Peyer's patch (tissue), 4 donors: ENCODE data around the gene SUV39H1.

Source experiments
- POLR2A ChIP-seq, 2 donors: fragments of 450-650 bp; IDR thresholded peaks; one replicate each; pipeline ENCODE4 v1.5.1; 2017; ENCODE audit warnings: antibody characterized with exemption in 2 of 2, mild to moderate bottlenecking in 2 of 2, moderate library complexity in 2 of 2
- TF ChIP-seq, protein P1 (sequence below), 6 experiments: fragments of 450-650 bp in 4 of 6; fragments of 200-600 bp in 2 of 6; sonication (generic) in 1 of 6; IDR thresholded peaks; one replicate each; pipeline ENCODE4 v1.5.1; 2017 to 2019; ENCODE audit warnings: antibody characterized with exemption in 6 of 6, mild to moderate bottlenecking in 3 of 6, moderate library complexity in 1 of 6

- TF ChIP-seq, protein P1, sequence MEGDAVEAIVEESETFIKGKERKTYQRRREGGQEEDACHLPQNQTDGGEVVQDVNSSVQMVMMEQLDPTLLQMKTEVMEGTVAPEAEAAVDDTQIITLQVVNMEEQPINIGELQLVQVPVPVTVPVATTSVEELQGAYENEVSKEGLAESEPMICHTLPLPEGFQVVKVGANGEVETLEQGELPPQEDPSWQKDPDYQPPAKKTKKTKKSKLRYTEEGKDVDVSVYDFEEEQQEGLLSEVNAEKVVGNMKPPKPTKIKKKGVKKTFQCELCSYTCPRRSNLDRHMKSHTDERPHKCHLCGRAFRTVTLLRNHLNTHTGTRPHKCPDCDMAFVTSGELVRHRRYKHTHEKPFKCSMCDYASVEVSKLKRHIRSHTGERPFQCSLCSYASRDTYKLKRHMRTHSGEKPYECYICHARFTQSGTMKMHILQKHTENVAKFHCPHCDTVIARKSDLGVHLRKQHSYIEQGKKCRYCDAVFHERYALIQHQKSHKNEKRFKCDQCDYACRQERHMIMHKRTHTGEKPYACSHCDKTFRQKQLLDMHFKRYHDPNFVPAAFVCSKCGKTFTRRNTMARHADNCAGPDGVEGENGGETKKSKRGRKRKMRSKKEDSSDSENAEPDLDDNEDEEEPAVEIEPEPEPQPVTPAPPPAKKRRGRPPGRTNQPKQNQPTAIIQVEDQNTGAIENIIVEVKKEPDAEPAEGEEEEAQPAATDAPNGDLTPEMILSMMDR (IDR thresholded peaks at IDR 0.05): no peak
- TF ChIP-seq POLR2A (IDR thresholded peaks at IDR 0.05): no peak
These were observed 11.1 kb upstream of the SUV39H1 start for GRCh38 chrX:48685416-48685815.
